ENCODE measurements around the gene EPB42.

DNA sequence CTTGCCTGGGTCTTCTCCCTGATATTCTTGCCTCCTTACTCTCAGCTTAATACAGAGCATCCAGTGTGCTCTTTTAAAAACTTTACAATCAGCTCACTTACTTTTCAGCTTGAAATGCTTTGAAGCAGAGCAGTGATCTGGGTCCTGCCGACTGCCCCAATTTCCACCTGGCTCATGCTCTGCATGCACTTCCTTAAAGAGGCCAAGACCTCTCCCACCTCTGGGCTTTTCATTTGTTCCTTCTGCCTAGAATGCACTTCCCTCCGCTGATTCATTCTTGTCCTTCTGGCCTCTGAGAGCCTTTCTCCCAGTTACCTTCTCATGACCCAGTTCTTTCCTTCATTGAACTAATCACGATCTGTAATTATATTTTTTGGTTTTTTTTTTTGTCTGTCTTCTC, 37.5 kb downstream of the EPB42 start:
- TF ChIP-seq, protein P1, sequence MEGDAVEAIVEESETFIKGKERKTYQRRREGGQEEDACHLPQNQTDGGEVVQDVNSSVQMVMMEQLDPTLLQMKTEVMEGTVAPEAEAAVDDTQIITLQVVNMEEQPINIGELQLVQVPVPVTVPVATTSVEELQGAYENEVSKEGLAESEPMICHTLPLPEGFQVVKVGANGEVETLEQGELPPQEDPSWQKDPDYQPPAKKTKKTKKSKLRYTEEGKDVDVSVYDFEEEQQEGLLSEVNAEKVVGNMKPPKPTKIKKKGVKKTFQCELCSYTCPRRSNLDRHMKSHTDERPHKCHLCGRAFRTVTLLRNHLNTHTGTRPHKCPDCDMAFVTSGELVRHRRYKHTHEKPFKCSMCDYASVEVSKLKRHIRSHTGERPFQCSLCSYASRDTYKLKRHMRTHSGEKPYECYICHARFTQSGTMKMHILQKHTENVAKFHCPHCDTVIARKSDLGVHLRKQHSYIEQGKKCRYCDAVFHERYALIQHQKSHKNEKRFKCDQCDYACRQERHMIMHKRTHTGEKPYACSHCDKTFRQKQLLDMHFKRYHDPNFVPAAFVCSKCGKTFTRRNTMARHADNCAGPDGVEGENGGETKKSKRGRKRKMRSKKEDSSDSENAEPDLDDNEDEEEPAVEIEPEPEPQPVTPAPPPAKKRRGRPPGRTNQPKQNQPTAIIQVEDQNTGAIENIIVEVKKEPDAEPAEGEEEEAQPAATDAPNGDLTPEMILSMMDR (IDR thresholded peaks at IDR 0.05; ENCODE audit: low read depth, low read length): no peak
- TF ChIP-seq EZH2phosphoT487 (IDR thresholded peaks at IDR 0.05; ENCODE audit: low read depth): no peak

Data from OCI-LY3 (cell line).